ENCODE measurements around the gene ZNF316.

GRCh38 chr7:6640246-6640721, 3.2 kb downstream of the ZNF316 start:
- TF ChIP-seq CTCF (IDR thresholded peaks at IDR 0.05; ENCODE audit: low read depth, low read length) (no peak), EZH2phosphoT487 (IDR thresholded peaks at IDR 0.05; ENCODE audit: low read depth) (no peak)
